Panc1 (cell line): Measurements from ENCODE around the gene WDR33. TPM values are rescaled to one million over a fixed set of nuclear protein-coding genes. Genes with fewer than 3 reads are reported as not detected.

ENCODE experiments used
- ATAC-seq: fragments of 200-7000 bp; cut with Tn5 transposase; 2 replicates; pipeline ENCODE4 v1.9.1; 2020; ENCODE audit warnings: mild to moderate bottlenecking, moderate library complexity
- BruUV-seq: library from RNA; stranded (reverse); fragments of 400-500 nt; replicated peaks from 2 replicates; lab custom pipeline; 2021; lab: Mats Ljungman, UMichigan
- CTCF ChIA-PET: fragments of 300-600 bp; sonication (Branson Sonifier 250); formaldehyde crosslinking; loops from one replicate; lab custom pipeline; 2022; ENCODE audit warnings: antibody characterized with exemption; lab: Charles Lee
- POLR2A ChIA-PET: fragments of 300-600 bp; sonication (Branson Sonifier 250); formaldehyde crosslinking; loops from one replicate; lab custom pipeline; 2022; ENCODE audit warnings: antibody characterized with exemption; lab: Charles Lee
- DNase-seq: peaks from one replicate; pipeline ENCODE4 v3.0.0-alpha.2; 2010; ENCODE audit warnings: low read depth, low spot score
- H3K27ac ChIP-seq: 2 replicates; pipeline ENCODE4 v1.5.1; 2011; ENCODE audit warnings: mild to moderate bottlenecking, low read length, inconsistent platforms
- H3K27me3 ChIP-seq: fragments of 200-500 bp; sonication (Bioruptor generic); 2 replicates; pipeline ENCODE4 v1.6.0; 2014; ENCODE audit warnings: low read length, inconsistent platforms; ENCODE audit not compliant: control insufficient read depth, insufficient read depth
- H3K36me3 ChIP-seq: fragments of 200-500 bp; sonication (Bioruptor generic); 2 replicates; pipeline ENCODE4 v1.5.1; 2014; ENCODE audit warnings: inconsistent platforms, mild to moderate bottlenecking, low read length, moderate library complexity; ENCODE audit not compliant: control insufficient read depth, insufficient read depth
- H3K4me1 ChIP-seq: 2 replicates; pipeline ENCODE4 v1.5.1; 2011; ENCODE audit warnings: inconsistent platforms, mild to moderate bottlenecking, low read length, moderate library complexity; ENCODE audit not compliant: control insufficient read depth, insufficient read depth
- H3K4me3 ChIP-seq, 2 experiments: 2 replicates each; pipeline ENCODE4 v1.5.1; 2011 to 2012; ENCODE audit warnings: low read depth in 2 of 2, low read length in 2 of 2, mild to moderate bottlenecking in 2 of 2, inconsistent platforms in 1 of 2, moderate library complexity in 1 of 2
- H3K9me3 ChIP-seq: fragments of 200-500 bp; sonication (Bioruptor generic); 2 replicates; pipeline ENCODE4 v1.5.1; 2014; ENCODE audit warnings: low read depth, mild to moderate bottlenecking, inconsistent platforms, low read length, moderate library complexity; ENCODE audit not compliant: control insufficient read depth, insufficient read depth
- CTCF ChIP-seq: fragments of 450-650 bp; IDR thresholded peaks from 2 replicates; pipeline ENCODE4 v1.5.1; 2017; ENCODE audit warnings: mild to moderate bottlenecking
- POLR2AphosphoS5 ChIP-seq: IDR thresholded peaks from 2 replicates; pipeline ENCODE4 v1.6.1; 2012; ENCODE audit warnings: mild to moderate bottlenecking, low read depth, low read length, moderate library complexity
- SIN3A ChIP-seq: IDR thresholded peaks from 2 replicates; pipeline ENCODE4 v1.6.1; 2012; ENCODE audit warnings: low read depth, mild to moderate bottlenecking, low read length, moderate library complexity, borderline replicate concordance; ENCODE audit not compliant: insufficient read depth
- TCF7L2 ChIP-seq: IDR thresholded peaks from 2 replicates; pipeline ENCODE4 v1.6.1; 2011; ENCODE audit warnings: mild to moderate bottlenecking, low read depth, low read length, inconsistent platforms
- in situ Hi-C: cut with HindIII; loops from 2 replicates; pipeline ENCODE4 v1.10.0; 2016; ENCODE audit warnings: low sequenced_read_pairs, low pct_unique_long_range_greater_than_20kb
- intact Hi-C: fragments of 100-400 bp; cut with micrococcal nuclease; formaldehyde crosslinking; loops from one replicate; pipeline ENCODE4 v1.10.0; 2022; ENCODE audit not compliant: unreplicated experiment
- total RNA-seq: library from RNA; stranded (reverse); gene quantifications from one replicate; pipeline ENCODE4 v1.2.1, GENCODE V29; 2021; ENCODE audit not compliant: unreplicated experiment
- TF ChIP-seq, protein P1 (sequence below), 2 experiments: IDR thresholded peaks; 2 replicates each; pipeline ENCODE4 v1.6.1; 2011 to 2012; ENCODE audit warnings: low read depth in 2 of 2, control low read depth in 1 of 2, low read length in 1 of 2, mild to moderate bottlenecking in 1 of 2, moderate library complexity in 1 of 2; ENCODE audit not compliant: insufficient read depth in 1 of 2

WDR33 gene
- total RNA-seq, 1 experiment from 2014 or later: 63.7 TPM

DNA sequence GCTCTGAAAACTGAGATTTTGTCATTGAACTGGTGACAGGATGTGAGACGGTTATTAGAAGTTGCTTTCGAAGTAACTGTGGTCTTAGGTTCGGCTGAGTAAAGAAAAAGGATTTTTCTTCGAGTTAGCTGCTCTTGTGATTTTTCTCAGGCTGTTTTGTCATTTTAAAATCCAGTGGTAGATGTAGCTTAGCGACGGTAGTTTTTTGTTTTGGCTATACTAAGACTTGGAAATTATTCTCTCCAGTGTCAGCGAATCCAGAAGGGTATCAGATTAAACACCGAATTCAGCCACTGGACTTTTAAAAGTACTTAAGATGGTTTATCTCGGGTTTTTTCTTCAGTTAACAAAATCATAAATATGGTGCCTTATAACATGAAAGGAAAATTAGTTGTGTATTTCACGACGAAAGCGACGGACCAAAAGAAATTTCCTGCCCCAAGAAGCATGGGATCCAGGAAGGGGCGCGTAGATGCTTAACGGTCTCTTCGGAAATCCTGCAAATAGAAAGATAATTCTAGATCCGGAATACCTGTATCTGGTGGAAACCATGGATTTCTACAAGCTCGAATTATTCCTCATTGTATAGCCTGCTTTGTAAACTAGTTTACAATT, 108.5 kb downstream of the WDR33 start:
- BruUV-seq: TSS peak; percentile 95
- Histone ChIP-seq H3K27ac (peak overlapping the region; percentile 96), H3K36me3 (no peaks in the 10 kb centered on the region; the same call in none of the 2 replicates), H3K4me1 (peaks cover 22% of the 10 kb centered on the region), H3K4me3 (peak overlapping the region; percentile 57 to 86), H3K9me3 (no peaks in the 10 kb centered on the region), H3K27me3 (no peaks in the 10 kb centered on the region)
- ChIA-PET CTCF (interaction anchor here (0.6 to 0.7 kb wide), 2 partner anchors 107 to 111 kb away, joined by 6 to 12 read pairs; no protein-coding TSS in a partner anchor), POLR2A (no interaction called here)
- no peak for TF ChIP-seq CTCF
- TF ChIP-seq POLR2AphosphoS5: no peak
- no peak for TF ChIP-seq SIN3A
- TF ChIP-seq, protein P1, sequence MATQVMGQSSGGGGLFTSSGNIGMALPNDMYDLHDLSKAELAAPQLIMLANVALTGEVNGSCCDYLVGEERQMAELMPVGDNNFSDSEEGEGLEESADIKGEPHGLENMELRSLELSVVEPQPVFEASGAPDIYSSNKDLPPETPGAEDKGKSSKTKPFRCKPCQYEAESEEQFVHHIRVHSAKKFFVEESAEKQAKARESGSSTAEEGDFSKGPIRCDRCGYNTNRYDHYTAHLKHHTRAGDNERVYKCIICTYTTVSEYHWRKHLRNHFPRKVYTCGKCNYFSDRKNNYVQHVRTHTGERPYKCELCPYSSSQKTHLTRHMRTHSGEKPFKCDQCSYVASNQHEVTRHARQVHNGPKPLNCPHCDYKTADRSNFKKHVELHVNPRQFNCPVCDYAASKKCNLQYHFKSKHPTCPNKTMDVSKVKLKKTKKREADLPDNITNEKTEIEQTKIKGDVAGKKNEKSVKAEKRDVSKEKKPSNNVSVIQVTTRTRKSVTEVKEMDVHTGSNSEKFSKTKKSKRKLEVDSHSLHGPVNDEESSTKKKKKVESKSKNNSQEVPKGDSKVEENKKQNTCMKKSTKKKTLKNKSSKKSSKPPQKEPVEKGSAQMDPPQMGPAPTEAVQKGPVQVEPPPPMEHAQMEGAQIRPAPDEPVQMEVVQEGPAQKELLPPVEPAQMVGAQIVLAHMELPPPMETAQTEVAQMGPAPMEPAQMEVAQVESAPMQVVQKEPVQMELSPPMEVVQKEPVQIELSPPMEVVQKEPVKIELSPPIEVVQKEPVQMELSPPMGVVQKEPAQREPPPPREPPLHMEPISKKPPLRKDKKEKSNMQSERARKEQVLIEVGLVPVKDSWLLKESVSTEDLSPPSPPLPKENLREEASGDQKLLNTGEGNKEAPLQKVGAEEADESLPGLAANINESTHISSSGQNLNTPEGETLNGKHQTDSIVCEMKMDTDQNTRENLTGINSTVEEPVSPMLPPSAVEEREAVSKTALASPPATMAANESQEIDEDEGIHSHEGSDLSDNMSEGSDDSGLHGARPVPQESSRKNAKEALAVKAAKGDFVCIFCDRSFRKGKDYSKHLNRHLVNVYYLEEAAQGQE (IDR thresholded peaks at IDR 0.05; ENCODE audit: insufficient read depth in 1 of 2, low read depth in 2 of 2, low read length in 1 of 2): no peak
- TF ChIP-seq TCF7L2: no peak
- ATAC-seq (no peak), DNase-seq (no peak)
- in situ Hi-C loops: no loop called here
- intact Hi-C loops: no loop called here

DNA sequence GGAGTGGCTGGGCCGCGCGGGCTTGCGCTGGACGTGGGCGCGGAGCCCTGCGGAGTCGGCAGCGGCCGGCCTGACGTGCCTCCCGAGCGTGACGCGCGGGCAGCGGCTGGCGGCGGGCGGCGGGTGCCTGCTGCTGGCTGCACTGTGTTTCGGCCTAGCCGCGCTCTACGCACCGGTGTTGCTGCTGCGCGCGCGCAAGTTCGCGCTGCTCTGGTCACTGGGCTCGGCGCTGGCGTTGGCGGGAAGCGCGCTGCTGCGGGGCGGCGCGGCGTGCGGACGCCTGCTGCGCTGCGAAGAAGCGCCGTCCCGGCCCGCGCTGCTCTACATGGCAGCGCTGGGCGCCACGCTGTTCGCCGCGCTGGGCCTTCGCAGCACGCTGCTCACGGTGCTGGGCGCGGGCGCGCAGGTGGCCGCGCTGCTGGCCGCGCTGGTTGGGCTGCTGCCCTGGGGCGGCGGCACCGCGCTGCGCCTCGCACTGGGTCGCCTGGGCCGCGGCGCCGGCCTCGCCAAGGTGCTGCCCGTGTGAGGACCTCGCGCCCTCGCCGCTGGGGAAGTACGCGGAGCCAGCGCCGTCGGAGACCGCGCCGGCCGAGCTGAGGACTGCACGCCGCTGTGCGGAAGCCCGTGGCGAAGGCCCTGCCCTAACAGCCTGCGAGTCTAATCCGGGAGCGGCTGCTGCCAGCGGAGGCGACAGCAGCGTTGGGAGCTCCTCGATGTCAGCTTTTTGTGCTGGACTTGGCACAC, 109.1 kb downstream of the WDR33 start:
- no TSS peak for BruUV-seq
- in situ Hi-C loops (no loop called here), intact Hi-C loops (no loop called here)
- Histone ChIP-seq H3K36me3 (no peaks in the 10 kb centered on the region; the same call in none of the 2 replicates), H3K4me1 (peaks cover 22% of the 10 kb centered on the region), H3K27me3 (no peaks in the 10 kb centered on the region), H3K4me3 (peak overlapping the region; percentile 57 to 86), H3K27ac (peak overlapping the region; percentile 96), H3K9me3 (no peaks in the 10 kb centered on the region)
- ChIA-PET CTCF (interaction anchor here (0.7 kb wide), 1 partner anchor 110 kb away, joined by 6 read pairs; no protein-coding TSS in a partner anchor), POLR2A (no interaction called here)
- TF ChIP-seq, protein P1 (IDR thresholded peaks at IDR 0.05; ENCODE audit: insufficient read depth in 1 of 2, low read depth in 2 of 2, low read length in 1 of 2): no peak
- TF ChIP-seq POLR2AphosphoS5 (0 out of 2 replicates have a peak, but pooled peaks have one; percentile 51), CTCF (no peak), TCF7L2 (peak; percentile 36; the same call in 1 of the 2 replicates), SIN3A (0 out of 2 replicates have a peak, but pooled peaks have one; percentile 25)
- ATAC-seq (peak; percentile 78), DNase-seq (no peak)
